NCI-H128 (cell line): ENCODE data around the gene HPS4.
"Not testable (repeated sequence)": the region's sequence is repeated elsewhere in the genome, so short reads cannot be mapped to it uniquely, and the experiment has no call there.

ENCODE experiments used
- DNase-seq: peaks from one replicate; lab custom pipeline; 2025; ENCODE audit not compliant: unreplicated experiment; lab: John Stamatoyannopoulos, UW

The HPS4 gene

DNA sequence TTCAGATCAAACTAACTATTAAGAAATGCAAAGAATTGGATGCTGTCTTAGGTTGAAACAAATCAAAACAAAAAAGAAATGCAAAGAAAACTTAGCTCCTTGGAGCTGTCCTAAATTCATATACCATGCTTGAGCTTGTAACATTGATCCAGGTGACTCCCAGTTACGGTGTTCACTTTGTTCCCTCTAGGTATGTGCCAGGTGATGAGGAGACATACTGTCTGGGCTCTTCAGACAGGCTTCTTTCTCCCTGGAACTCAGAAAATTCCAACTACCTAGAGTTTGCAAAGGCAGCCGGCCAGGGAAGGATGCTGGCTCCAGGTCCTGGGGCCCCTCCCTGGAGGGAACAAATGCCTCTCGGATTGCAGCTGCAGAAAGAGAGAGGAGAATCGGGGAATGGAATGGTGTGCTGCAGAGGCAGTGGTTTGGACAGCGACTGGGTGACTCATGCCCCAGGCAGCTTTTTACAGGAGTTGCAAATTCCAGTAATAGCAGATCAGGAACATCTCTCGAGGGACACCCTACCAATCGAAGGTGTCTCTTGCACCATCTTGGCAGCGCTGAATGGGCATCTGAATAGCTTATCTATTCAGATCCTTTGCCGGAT is 66.8 kb downstream of the HPS4 start:
- no peak for DNase-seq

DNA sequence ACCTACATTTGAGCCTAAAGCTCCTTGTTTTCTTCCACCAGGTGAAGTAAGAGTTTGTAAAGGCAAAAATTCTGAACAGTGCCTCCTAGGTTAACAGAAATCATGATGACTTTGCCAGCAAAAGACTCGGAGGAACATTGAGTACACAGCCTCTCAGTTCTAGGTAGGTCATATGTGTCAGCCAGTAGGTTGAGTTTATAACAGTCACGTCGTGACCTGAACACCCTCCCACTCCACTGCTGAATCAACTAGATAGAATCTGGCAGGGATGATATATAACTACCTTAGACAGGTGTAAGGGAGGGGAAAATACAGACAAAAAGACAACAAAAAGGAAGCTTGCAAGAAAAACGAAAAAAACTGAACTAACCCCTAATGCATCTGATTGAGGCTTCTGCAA is 67.3 kb downstream of the HPS4 start:
- no peak for DNase-seq

DNA sequence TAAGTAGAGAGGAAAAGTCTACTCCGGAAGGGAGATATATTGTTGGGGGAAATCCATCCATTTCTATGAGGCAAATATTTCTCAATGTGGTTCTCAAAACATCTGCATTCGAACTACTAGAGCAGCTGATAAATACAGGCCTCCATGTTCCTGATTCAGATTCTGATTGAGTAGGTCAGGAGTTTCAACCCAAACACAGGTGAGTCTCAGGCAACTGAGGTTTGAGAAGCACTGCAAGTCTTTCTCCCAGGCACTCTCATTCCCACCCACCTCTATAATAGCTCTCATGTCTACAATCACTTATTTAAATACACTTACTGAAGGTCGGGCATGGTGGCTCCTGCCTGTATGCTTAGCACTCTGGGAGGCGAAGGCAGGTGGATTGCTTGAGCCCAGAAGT is 69.2 kb downstream of the HPS4 start:
- no peak for DNase-seq

DNA sequence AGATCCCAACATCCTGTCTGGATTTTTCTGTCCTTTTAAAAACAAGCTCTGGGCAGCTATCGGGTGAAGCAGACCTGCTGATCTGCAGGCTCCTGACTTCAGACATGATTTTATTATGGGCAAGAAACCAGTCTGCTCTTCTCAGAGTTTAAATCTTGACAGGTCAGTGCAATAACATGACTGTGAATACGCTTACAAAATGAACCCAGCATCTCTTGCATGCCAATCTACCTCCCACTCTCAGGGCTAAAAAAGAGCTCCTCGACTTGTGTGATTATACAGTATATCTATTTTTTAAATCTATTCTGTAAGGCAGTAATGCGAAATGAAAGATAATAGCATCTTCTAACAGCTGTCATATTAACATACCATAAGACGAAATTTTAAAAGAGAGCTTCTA is 73.2 kb downstream of the HPS4 start:
- no peak for DNase-seq

DNA sequence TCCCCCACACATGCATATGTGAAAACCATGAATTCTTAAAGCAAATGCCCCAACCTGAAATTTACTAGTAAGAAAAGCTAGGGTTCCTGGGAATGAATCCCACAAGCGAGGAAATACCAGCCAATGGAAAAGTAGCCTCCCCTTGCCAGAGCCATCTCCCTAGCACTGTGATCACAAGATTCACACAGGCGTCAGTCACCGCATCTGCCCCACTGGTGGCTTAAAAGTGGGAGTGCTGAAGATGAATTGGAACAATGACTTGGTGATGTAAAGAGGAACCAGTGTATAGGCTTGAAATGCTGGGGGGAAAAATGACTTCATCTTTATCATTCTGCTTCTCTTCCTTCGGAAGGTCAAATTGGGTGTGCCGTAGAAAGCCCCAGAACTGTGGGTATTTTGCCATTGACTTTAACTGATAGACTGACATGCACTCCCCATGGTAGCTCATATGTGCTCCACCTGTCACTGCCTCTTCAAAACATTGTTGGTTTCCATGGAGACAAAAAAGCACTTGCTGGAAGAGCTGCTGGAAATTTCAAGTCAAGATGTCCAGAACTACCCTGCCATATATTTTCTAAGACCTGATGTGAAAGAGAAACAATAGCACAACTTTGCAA is 73.8 kb downstream of the HPS4 start:
- no peak for DNase-seq

DNA sequence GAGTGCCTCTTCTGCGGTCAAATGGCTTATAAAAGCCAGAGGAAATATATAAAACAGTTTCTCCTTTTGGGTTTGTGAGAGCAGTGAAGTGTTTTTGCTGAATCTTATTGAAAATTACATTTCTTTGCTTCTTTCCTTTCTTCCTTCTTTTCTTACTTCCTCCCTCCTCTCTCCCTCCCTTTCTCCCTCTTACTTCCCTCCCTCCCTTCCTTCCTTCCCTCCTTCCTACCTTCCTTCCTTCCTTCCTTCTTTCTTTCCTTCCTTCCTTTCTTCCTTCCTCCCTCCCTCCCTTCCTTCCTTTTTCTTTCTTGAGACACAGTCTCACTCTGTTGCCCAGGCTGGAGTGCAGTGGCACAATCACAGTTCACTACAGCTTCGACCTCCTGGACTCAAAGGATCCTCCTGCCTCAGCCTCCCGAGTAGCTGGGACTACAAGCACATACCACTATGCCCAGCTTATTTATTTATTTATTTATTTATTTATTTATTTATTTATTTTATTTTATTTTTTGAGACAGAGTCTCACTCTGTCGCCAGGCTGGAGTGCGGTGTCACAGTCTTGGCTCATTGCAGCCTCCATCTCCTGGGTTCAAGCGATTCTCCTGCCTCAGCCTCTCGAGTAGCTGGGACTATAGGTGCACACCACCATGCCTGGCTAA is 74.9 kb downstream of the HPS4 start:
- DNase-seq = not testable (repeated sequence)

DNA sequence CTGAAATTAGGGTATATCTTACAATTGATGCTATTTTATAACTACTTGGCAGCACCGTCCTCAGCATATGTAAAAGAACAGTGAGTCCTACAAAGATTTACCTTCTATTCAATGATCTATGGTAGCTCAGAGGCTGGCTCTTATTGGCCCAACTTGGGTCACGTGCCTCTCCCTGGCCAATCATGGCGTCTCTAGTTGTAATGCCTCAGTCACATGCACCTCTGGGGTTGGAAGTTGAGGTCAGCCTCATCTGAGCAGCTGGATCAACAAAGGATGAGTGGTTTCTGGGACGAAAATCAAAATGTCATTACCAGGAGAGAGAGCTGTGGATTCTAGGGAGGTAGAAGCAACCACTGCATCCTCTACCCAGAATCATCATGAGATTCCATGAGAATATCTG is 77.5 kb downstream of the HPS4 start:
- no peak for DNase-seq

DNA sequence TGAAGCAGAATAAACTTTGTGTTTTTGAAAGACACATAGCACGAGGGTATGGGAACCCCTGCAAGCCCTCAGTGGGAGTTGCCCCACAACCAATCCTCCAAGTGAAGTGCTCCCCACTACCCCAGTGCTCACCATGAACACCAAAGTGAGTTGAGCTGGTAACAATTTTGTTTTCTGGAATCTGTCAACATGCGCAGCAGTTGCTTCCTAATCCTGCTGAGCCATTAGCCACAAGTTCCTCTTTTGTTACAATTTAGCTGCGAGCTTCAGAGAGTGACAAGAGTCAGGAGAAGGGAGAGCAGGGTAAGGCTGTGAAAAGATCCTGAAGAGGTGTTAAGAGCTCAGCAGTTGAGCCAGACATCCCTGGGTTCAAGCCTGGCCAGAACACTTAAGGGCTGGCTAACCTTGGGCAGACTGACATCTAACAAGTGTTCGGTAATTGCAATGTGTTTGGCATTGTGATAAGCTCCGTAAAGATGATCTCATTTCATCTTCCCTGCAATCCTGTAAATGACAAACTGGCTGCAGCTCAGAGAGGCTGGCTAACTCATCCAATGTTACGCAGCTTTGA is 78.6 kb downstream of the HPS4 start:
- DNase-seq = no peak

DNA sequence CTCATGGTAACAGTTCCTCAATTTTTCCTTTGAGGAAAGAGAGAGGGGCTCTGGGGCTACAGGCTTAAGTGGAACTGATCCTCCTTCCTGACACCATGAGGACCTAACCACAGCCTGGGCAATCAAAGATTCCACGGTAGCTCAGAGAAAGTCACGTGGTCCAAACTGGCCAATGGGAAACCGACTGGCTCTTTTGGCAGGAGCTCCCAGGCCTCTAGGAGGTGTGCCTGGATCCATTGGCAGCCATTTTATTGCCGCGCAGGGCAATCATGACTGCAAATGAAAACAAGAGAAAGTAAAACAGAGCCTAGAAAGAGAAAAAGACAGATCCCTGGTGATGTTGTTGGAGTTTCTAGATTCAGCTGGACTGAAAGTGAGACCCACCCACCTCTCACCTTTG is 81.9 kb downstream of the HPS4 start:
- DNase-seq = no peak
